K562 treated with DMSO at 1 percent for 4 hours (cell line): ENCODE results near the gene CD3E. TPM values are rescaled to one million over a fixed set of nuclear protein-coding genes. Genes with fewer than 3 reads are reported as not detected.

Source experiments
- total RNA-seq: library from RNA; unstranded; fragments of 300-600 nt; gene quantifications from 2 replicates; pipeline ENCODE4 v1.2.3, GENCODE V29; 2022; ENCODE audit not compliant: insufficient read depth

CD3E gene
- 0.57 TPM in 1 of 2 replicates, not detected in the other for total RNA-seq

DNA sequence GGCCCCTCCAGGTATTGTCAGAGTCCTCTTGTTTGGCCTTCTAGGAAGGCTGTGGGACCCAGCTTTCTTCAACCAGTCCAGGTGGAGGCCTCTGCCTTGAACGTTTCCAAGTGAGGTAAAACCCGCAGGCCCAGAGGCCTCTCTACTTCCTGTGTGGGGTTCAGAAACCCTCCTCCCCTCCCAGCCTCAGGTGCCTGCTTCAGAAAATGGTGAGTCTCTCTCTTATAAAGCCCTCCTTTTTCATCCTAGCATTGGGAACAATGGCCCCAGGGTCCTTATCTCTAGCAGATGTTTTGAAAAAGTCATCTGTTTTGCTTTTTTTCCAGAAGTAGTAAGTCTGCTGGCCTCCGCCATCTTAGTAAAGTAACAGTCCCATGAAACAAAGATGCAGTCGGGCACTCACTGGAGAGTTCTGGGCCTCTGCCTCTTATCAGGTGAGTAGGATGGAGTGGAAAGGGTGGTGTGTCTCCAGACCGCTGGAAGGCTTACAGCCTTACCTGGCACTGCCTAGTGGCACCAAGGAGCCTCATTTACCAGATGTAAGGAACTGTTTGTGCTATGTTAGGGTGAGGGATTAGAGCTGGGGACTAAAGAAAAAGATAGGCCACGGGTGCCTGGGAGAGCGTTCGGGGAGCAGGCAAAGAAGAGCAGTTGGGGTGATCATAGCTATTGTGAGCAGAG is at the start of gene CD3E:
TSS of gene CD3E (plus strand) at position 163 of the 681 bp plus-strand sequence. CDS start at position 386, 223 bp downstream.

DNA sequence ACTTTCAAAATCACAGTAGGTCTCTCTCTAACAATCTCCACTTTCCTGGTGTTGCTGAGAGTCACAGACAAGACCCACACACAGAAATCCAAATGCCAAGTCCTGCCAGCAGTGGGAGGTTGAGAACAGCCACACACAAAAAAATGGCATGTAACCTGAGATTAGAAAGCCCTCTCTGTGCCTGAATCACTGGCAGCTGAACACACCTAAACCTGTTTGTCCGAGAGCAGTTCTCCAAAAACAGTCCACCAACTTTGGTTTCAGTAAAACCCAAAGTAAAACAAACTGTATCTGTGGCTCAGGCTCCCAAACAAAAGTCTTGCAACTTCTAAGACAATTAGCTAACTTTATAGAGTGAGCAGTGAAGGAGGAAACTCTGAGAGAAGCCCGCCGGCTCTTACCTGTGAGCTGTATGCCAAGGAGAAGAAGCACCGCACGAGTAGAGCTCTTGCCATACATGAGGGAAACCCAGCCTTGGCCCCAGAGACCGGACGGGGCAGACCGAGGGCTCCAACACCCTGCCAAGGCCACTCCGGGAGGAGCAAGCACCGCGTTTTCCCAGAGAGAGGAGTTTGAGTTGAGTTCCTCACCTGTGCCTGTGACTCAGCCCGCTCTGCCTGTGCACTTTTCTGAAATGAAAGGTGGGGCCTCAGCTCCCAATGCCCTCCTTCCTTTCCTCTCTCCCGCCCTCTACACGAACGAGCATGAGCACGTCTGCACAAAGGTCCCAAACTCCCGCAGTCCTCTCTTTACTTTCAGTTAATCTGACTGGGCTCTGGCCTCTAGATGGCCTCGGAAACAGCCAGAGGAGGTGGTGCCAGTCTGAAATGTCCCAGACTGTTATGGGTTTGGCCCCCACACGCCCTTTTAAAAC is 40.6 kb upstream of the CD3E start, which contains the start of gene MPZL2:
TSS of gene MPZL2 (minus strand) at position 603 of the 874 bp plus-strand sequence. CDS start at position 459, 144 bp downstream.

DNA sequence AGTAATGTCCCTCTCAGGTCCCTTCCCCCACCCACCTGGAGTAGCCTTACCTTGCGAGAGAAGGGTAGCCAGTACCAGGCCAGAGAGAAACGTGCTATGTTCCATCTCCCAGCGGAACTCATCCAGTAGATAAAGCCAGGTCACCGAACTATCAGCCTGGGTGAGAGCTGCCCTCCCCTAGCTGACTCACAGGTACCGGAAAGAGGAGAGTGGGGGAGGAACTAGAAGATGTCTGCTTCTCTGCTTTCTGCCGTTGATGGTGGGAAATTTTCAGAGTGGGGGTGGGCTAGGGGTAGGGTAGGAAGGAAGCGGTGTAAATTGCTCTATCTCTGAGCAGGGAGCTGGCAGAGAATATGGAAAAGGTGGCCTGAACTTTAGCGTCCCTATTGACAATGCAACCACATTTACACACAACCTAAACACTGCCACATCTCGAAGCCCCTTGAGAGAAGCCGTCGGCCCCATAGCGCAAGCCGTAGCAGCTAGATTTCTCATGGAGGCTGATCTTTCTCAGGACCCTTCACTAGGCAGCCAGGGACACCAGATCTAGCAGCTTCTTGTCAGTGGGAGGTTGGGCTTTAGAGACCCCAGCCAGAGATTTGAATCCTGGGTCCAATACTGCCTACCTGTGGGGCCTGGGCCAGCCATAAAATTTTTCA is 38.1 kb downstream of the CD3E start, which contains the start of gene CD3D:
TSS of gene CD3D (minus strand) at position 203 of the 659 bp plus-strand sequence. CDS start at position 105, 98 bp downstream.

DNA sequence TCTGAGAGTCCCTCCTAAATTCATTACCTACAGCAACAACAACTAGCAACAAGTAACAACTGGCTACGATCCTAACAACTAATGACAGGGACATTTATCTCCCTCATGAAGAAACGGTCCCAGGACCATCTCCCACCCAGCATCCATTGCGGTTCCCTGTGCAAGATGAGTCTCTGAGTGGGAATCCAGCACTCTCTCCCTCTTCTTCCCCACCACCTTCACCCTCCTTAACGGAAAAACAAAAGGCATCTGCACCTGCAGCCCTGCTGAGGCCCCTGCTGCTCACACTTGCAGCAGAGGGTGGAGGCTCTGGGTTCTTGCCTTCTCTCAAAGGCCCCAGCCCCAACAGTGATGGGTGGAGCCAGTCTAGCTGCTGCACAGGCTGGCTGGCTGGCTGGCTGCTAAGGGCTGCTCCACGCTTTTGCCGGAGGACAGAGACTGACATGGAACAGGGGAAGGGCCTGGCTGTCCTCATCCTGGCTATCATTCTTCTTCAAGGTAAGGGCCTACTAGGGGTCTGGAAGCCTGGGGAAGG is 39.5 kb downstream of the CD3E start, which contains the start of gene CD3G:
TSS of gene CD3G (plus strand) at position 364 of the 535 bp plus-strand sequence. CDS start at position 444, 80 bp downstream.

DNA sequence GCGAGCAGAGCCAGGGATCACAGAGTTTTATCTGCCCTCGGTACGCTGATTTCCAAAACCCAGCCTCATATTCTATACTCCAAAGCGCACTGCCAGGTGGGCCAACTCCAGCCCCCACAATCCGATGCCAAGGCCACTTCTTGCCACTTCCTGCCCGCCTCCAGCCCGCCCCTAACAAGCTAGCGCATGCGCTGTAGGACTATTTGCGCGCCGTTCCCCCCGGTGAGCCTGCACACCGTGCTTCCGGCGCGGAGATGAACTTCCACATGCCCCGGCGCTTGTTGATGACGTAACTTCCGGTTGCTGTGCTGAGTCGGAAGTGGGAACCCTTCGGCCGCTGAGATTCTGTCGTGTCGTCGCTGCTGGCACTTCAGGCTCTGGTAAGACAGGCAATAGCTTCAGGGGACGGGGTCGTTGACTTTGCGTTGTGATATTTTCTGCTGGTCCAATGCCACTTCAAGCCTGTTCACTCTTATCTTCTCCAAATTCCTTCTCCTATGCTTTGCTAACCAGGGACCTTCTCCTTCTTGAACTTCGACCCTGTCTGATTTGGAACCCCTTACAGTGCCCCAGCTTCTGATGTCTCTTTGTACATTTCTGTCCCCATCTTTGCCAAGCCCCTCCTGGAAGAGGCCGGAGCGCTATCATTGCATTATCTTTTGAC is 54.9 kb downstream of the CD3E start, which contains the start of gene UBE4A:
TSS of gene UBE4A (plus strand) at position 306 of the 664 bp plus-strand sequence. CDS start 5,481 bp downstream, outside the sequence.

Other genes with a start within 250 kb of the CD3E start
- gene TMPRSS4, start 227.7 kb upstream of the CD3E start, total RNA-seq = 7.5 and 17.5 TPM in 2 replicates
- gene SMIM35, start 217.8 kb upstream of the CD3E start, total RNA-seq = 0.22 TPM in 1 of 2 replicates, not detected in the other
- not detected in 2 replicates for gene SCN4B, start 151.9 kb upstream of the CD3E start, total RNA-seq
- not detected in 2 replicates for gene SCN2B, start 128.1 kb upstream of the CD3E start, total RNA-seq
- gene JAML, start 79.7 kb upstream of the CD3E start, total RNA-seq = 0.61 TPM in 1 of 2 replicates, not detected in the other
- 0.88 and 1.9 TPM in 2 replicates for gene MPZL3, start 52.4 kb upstream of the CD3E start, total RNA-seq
- gene MPZL2, start 40.4 kb upstream of the CD3E start, total RNA-seq = not detected in 2 replicates
- gene CD3D, start 38.0 kb downstream of the CD3E start, total RNA-seq = 12.8 and 34.9 TPM in 2 replicates
- gene CD3G, start 39.6 kb downstream of the CD3E start, total RNA-seq = not detected in 2 replicates
- gene UBE4A, start 54.9 kb downstream of the CD3E start, total RNA-seq = 16.5 and 18.2 TPM in 2 replicates
- gene ATP5MG, start 96.9 kb downstream of the CD3E start, total RNA-seq = 156 and 164 TPM in 2 replicates
- gene KMT2A, start 131.8 kb downstream of the CD3E start, total RNA-seq = 17.7 and 23.8 TPM in 2 replicates
- 2.8 and 2.9 TPM in 2 replicates for gene TTC36, start 222.7 kb downstream of the CD3E start, total RNA-seq
- gene TMEM25, start 226.5 kb downstream of the CD3E start, total RNA-seq = 7.8 and 21.9 TPM in 2 replicates